OCI-M2 (cell line): ENCODE measurements around the gene FAM13C.
"Not testable (repeated sequence)": the region's sequence is repeated elsewhere in the genome, so short reads cannot be mapped to it uniquely, and the experiment has no call there.

Source experiments
- DNase-seq: peaks from one replicate; lab custom pipeline; 2025; ENCODE audit not compliant: unreplicated experiment; lab: John Stamatoyannopoulos, UW

FAM13C gene

DNA sequence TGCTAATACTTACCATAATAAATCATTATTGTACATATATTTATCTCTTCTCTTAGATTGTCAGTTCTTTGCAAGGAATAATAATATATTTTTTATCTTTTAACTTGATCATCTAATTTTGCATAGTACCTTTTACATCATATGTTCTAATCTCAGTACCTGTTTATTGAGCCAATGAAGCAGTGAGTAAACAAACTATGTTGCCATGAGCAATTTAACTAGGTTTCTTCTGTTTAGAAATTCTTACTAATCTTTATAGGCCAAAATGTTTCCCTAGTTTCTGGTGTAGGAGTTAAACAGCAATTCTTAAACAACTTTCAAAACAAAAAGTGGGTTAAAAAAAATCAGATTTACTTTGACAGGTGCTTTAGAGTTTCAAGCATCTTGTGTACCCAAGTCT, 124.6 kb downstream of the FAM13C start:
- DNase-seq = no peak

DNA sequence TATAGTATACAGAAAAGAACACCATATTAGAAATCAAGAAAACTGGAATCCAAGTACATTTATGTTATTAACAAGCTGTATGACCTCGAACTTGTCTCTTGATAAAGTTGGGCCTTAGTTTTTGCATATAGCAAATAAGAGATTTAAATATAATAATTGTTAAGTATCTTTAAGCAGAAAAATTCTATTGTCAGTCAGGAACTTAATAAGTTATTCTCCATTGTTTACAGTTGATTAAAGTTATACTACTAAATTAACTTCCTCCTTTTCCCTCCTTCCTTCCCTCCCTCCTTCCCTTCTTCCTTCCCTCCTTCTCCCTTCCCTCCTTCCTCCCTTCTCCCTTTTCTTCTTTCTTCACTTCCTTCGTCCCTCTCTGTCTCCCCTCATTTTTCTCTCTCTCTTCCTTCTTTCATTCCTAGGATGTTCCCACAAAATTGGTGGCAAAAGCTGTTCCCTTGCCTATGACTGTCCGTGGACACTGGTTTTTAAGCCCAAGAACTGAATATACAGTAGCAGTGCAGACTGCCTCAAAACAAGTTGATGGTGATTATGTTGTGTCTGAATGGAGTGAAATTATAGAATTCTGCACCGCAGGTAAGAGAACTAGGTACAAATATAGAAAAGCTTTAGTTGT, 126.2 kb downstream of the FAM13C start:
- no peak for DNase-seq

DNA sequence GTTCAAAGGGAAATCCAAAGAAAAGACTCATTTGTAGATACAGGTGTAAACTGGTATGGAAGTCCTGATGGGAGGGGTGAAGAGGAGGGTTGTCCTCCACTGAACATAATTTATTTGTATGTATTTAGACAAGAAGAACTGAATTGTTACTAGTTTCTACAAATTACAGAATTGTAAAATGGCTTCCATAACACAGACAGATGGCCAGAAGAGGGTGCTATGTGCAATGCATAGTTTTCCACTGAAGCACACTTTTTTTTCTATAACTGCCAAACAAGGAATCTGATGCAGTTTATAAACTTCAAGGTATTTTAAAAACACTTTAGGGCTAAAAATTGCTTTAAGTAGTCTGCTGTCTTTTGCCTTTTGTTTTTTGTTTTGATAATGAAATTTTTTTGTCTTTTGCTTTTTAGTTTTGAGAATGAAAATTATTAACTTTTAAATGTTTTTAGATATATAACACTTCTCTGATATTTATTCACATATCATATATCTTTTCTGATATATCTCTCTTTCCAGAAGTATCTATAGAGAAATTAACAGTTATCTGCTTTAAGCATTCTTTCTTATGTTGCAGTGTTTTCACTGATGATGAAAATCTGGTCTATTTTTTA, 127.4 kb downstream of the FAM13C start:
- DNase-seq = no peak

DNA sequence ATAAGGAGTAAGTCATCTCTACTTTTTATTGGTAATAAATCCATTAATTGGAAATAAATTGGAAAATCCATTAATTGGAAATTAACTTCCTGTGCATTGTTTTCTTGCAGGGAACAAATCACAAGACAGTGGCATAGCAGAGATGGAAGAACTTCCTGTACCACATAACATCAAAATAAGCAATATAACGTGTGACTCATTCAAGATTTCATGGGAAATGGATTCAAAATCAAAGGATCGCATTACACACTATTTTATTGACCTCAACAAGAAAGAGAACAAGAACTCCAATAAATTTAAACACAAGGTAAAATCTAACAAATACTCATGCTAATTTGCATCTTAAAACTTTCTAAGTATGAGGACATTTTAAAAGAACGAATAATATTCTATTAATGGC, 128.2 kb downstream of the FAM13C start:
- DNase-seq = no peak

DNA sequence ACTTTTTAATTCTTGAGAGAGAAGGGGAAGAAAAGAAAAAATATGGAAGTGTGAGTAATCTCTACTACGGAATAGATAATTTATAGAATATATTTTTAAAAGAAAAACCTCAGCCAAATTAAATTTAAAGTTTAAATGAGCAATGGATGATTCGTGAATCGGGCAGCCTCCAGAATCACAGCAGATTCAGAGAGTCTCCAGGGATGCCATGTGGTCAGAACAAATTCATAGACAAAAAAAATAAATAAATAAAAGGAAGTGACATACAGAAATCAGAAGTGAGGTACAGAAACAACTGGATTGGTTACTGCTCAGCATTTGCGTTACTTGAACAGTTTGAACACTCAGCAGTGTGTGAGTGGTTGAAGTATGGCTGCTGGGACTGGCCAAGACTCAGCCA, 132.9 kb downstream of the FAM13C start:
- DNase-seq = no peak

DNA sequence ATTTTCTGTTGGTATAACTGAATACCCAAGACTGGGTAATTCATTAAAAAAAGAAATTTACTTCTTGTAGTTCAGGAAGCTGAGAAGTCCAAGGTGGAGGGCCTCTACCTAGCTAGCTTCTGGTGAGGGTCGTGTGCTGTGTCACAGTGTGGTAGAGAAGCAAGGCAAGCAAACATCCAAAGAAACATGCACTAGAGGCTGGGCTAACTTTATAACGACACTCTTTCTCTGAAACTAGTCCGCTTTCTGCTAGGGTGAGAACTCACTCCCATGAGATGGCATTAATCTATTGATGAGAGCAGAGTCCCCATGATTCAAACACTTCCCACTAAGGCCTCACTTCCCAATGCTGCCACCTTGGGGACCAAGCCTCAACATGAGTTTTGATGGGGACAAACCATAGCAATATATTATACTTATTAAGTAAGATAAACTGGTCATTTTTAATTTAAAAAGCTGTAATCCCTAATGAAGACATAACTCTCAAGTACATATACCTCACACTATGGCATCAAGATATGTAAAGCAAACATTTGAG, 135.1 kb downstream of the FAM13C start:
- DNase-seq = no peak

DNA sequence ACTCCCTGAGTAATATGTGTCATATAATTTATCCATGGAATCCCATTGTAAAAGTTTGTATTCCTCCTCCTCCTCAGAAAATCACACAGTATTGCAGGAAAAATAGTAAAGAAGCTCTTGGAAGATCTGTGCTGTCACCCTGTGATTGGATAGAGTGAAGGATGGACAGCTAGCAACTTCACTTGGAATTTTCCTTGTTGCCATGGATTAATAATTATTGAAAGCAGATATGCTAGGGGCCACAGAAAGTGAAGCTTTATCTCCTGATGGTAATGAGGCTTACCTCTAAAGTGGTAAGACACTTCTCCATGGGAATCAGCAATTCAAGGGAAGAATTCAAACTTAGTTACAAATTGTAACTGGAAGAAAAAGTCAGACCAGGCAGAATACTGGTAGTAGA, 137.1 kb downstream of the FAM13C start:
- no peak for DNase-seq

DNA sequence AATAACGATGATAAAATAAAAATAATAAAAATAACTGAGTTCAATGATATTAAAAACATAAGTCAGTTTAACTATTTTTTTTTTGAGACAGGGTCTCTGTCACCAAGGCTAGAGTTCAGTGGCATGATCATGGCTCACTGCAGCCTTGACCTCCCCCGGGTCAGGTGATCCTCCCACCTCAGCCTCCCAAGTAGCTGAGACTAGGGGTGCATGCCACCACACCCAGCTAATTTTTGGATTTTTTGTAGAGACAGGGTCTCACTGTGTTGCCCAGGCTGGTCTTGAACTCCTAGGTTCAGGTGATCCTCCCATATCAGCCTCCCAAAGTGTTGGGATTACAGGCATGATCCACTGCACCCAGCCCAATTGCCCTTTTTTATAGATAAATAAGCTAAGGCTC, 138.8 kb downstream of the FAM13C start:
- not testable (repeated sequence) for DNase-seq

DNA sequence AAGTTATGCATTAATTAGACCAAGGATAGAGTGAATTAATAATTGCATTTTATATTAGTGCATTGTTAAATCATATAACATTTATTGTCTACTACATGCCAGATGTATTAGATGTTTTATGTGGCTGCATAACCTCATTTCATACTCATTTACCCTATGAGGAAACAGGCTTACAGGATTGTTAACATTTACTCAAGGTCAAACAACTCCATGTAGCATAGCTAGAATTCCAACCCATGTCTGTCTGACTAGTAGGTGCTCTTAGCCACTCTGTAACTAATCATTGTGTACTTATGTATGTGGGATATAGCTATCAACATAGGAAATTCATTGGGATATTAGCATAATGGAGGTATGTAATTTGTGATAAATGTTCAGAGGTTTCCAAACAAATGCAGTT, 139.6 kb downstream of the FAM13C start:
- DNase-seq = no peak

DNA sequence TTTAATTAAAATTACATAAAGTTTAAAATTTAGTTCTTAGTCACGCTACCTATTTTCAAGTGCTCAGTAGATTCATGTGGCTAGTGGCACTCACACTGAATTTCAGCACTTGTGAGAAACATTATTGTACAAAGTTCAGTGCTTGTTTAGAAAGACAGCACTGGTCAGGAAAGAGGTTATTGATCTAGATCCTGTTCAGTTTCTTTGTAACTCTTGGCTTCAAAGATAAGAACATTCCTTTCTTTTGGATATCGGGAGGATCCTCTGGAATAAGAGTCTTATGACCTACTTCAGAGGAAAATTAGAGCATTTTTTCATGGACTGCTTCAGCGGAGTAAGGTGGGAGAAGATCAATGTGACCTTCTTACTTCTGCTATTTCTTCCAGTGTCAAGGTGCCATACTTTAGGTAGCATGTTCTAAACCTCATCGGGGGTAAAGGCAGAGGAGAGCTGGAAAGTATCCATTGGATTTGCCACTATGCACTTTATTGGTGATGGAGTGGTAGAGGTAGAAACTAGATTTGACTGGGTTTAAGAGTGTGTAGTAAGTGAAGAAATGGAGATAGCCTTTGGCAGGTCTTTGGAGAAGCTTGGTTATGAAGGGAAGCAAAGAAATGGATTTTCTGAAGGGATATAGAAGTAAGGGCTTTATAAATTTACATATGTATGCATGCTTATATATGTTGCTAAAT, 146.0 kb downstream of the FAM13C start:
- DNase-seq = no peak

DNA sequence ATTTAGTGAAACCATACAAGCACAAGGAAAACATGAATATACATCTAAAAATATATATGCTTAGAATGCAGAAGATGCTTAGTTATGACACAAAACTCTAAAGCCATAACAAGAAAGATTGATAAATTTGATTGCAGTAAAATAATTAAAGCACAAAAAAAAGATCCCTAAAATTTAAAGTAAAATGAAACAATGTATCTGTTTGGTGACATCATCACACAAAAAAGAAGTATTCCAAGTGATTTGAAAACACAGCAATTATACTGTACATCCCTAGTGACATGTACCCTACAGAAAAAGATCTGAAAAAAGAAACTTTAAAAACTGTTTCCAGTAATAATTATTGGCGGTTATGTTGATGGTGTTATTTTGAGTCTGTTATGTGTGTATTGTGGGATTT, 148.2 kb downstream of the FAM13C start:
- no peak for DNase-seq

DNA sequence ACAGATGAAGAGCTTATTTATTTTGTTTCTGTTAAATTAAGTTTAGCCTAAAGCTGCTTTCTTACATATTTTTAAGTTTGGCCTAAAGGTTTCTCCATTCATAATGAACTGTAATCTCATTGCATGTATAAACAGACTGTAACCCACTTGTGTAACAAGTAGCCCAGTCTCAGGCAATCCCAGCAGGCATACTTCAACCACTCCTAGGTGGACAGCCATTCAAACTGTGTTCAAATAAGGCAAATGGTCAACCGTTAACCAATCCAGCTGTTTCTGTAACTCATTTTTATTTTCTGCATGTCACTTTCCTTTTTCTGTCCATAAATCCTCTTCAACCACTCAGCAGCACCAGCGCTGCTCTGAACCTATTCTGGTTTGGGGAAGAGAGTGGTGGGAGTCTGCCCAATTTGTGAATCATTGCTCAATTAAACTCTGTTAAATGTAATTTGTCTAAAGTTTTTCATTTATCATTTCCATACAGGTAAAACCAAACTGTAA, 150.0 kb downstream of the FAM13C start:
- DNase-seq = no peak

DNA sequence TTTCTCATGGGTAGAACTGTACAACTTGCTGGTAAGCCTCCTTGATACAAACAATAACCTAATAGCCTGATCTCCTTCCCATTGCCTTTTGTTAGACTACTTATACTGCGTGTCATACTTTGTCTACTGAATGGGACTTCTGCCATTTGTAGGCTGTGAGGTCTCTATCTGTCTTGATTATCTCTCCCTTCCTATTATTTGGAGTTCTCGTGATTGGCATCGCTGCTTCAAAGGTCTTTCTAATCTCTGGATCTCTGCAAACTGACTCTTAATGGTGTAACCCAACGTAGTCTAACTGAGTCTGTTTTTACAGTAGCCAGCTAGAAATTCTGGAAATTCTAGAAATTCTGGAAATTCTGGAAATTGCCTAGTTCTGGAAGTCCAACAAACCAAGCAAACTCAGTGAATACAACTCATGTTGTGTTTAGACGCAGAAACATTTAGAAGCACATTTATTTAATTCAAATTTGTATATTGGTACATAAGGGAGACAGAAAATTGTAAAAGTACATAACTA, 156.1 kb downstream of the FAM13C start:
- no peak for DNase-seq
